CD4-positive, alpha-beta T cell (primary cell): ENCODE measurements around the gene KCTD15. TPM values are rescaled to one million over a fixed set of nuclear protein-coding genes. Genes with fewer than 3 reads are reported as not detected.

ENCODE experiments used
- ATAC-seq: fragments of 200-7000 bp; cut with Tn5 transposase; one replicate; pipeline ENCODE4 v1.10.0; 2022; ENCODE audit warnings: mild to moderate bottlenecking; ENCODE audit not compliant: poor library complexity
- CTCF ChIA-PET: fragments of 350-600 bp; sonication (Branson Sonifier 250); formaldehyde crosslinking; loops from one replicate; lab custom pipeline; 2021; ENCODE audit warnings: antibody characterized with exemption, inconsistent platforms; lab: Charles Lee
- POLR2A ChIA-PET: fragments of 350-600 bp; sonication (Branson Sonifier 250); formaldehyde crosslinking; loops from one replicate; lab custom pipeline; 2021; ENCODE audit warnings: antibody characterized with exemption, inconsistent platforms; lab: Charles Lee
- DNase-seq, 14 experiments: peaks; one replicate each; pipeline ENCODE4 v3.0.0-alpha.2; 2013 to 2020; ENCODE audit warnings: mixed read lengths in 2 of 14
- H3K27ac ChIP-seq, 2 donors: one replicate each; pipeline versions ENCODE4 v1.5.1 to v1.7.0; 2013; ENCODE audit warnings: low read length in 2 of 2, low read depth in 1 of 2, mild to moderate bottlenecking in 1 of 2
- H3K27me3 ChIP-seq, 2 experiments: 1 replicate in 1 of 2; 2 replicates in 1 of 2; pipeline versions ENCODE4 v1.6.1 to v1.7.0; 2013; ENCODE audit warnings: low read length in 2 of 2, control low read depth in 1 of 2, mild to moderate bottlenecking in 1 of 2, moderate library complexity in 1 of 2; ENCODE audit not compliant: insufficient read depth in 2 of 2, control insufficient read depth in 1 of 2
- H3K36me3 ChIP-seq: one replicate; pipeline ENCODE4 v1.6.1; 2013; ENCODE audit warnings: low read length, control low read depth; ENCODE audit not compliant: insufficient read depth
- H3K4me1 ChIP-seq: one replicate; pipeline ENCODE4 v1.6.1; 2013; ENCODE audit warnings: low read length, control low read depth; ENCODE audit not compliant: insufficient read depth
- H3K4me3 ChIP-seq: one replicate; pipeline ENCODE4 v1.5.1; 2013; ENCODE audit warnings: mild to moderate bottlenecking, low read length, moderate library complexity
- H3K9me3 ChIP-seq, 2 experiments: 1 replicate in 1 of 2; 2 replicates in 1 of 2; pipeline versions ENCODE4 v1.6.1 to v1.7.0; 2013; ENCODE audit warnings: low read length in 2 of 2, mild to moderate bottlenecking in 2 of 2, control low read depth in 1 of 2, moderate library complexity in 1 of 2; ENCODE audit not compliant: control insufficient read depth in 1 of 2, insufficient read depth in 1 of 2
- H3K27ac Mint-ChIP-seq: one replicate; pipeline ENCODE4 v1.8.0; 2020; ENCODE audit warnings: mixed read lengths
- H3K27me3 Mint-ChIP-seq: one replicate; pipeline ENCODE4 v1.8.0; 2021; ENCODE audit warnings: mixed read lengths
- H3K36me3 Mint-ChIP-seq: one replicate; pipeline ENCODE4 v1.8.0; 2021; ENCODE audit warnings: low read depth, mixed read lengths
- H3K4me1 Mint-ChIP-seq: one replicate; pipeline ENCODE4 v1.8.0; 2021; ENCODE audit warnings: low read depth, mixed read lengths
- H3K4me3 Mint-ChIP-seq: one replicate; pipeline ENCODE4 v1.8.0; 2020; ENCODE audit warnings: mild to moderate bottlenecking, mixed read lengths
- H3K9me3 Mint-ChIP-seq: one replicate; pipeline ENCODE4 v1.8.0; 2020; ENCODE audit warnings: mixed read lengths
- CTCF ChIP-seq: fragments of 200-600 bp; IDR thresholded peaks from one replicate; pipeline ENCODE4 v1.8.0; 2022; ENCODE audit warnings: antibody characterized with exemption, mild to moderate bottlenecking
- intact Hi-C, 2 experiments: fragments of 100-400 bp; cut with DNase I in 1 of 2; cut with micrococcal nuclease in 1 of 2; formaldehyde crosslinking; loops; one replicate each; pipeline versions ENCODE4 v1.15.1 to v1.9.0; 2023 to 2025; cut with DNase I, micrococcal nuclease
- polyA plus RNA-seq, 2 donors: library from polyadenylated mRNA; unstranded; fragments of 120-200 nt; gene quantifications; one replicate each; pipeline ENCODE4 v1.2.1, GENCODE V29; 2013
- total RNA-seq, 174 experiments: library from RNA in 2 of 174; stranded (reverse) in 2 of 174; gene quantifications; one replicate each; pipeline ENCODE4 v1.2.3 and lab custom pipeline; 2021 to 2026

The KCTD15 gene
- total RNA-seq (1 to 10 TPM; 3.6 to 3.9 TPM), total RNA-seq (lab: John Stamatoyannopoulos, UW) (2.0 to 25.8 (median 7.1) reads per million in 172 experiments)
- polyA plus RNA-seq (2013, experiment 1 of 2), result 8.1 TPM
- polyA plus RNA-seq (2013, experiment 2 of 2), result 9.2 TPM

- peaks cover 19 to 37% of the 10 kb centered on the region in 2 experiments for H3K27me3 ChIP-seq
- ChIA-PET CTCF (interaction anchor here (5.3 kb wide), 1 partner anchor 18 kb away, joined by 27 read pairs; no protein-coding TSS in a partner anchor), POLR2A (interaction anchor here (1.4 kb wide), 2 partner anchors 11 to 17 kb away, joined by 3 to 8 read pairs; no protein-coding TSS in a partner anchor)
- H3K9me3 ChIP-seq, result no peaks in the 10 kb centered on the region
- H3K4me3 Mint-ChIP-seq, result peak within 1 kb of the TSS; percentile 80
- no peaks in the 10 kb centered on the region for H3K36me3 ChIP-seq
- ATAC-seq, result no peak
- intact Hi-C loops, result loop anchor here in 1 of 2 experiments (5.0 kb wide), 1 partner anchor 351 kb away; no protein-coding TSS in a partner anchor
- H3K4me3 ChIP-seq, result peak within 1 kb of the TSS; percentile 58
- H3K27me3 Mint-ChIP-seq, result peaks cover 44% of the 10 kb centered on the region
- no peaks in the 10 kb centered on the region for H3K4me1 Mint-ChIP-seq
- no peaks in the 10 kb centered on the region for H3K36me3 Mint-ChIP-seq
- no peak within 1 kb of the TSS for H3K27ac ChIP-seq
- peaks cover 29% of the 10 kb centered on the region for H3K4me1 ChIP-seq
- peak in 3 of 14 experiments; percentile 15 to 55 (median 51) for DNase-seq
- TF ChIP-seq CTCF, result no peak
- no peak within 1 kb of the TSS for H3K27ac Mint-ChIP-seq
- no peaks in the 10 kb centered on the region for H3K9me3 Mint-ChIP-seq
These were observed at the start of gene KCTD15 for GRCh38 chr19:33796164-33796875. Gene KCTD15, plus strand, starts transcription at chr19:33796870. Its CDS starts 3,585 bp downstream, at chr19:33800455.

GRCh38 chr19:33747273-33747672 is 49.4 kb upstream of the KCTD15 start:
- H3K36me3 Mint-ChIP-seq, result no peaks in the 10 kb centered on the region
- DNase-seq, result no peak
- intact Hi-C loops, result no loop called here
- no peaks in the 10 kb centered on the region for H3K4me1 Mint-ChIP-seq
- peaks cover 1% of the 10 kb centered on the region for H3K9me3 Mint-ChIP-seq
- Histone ChIP-seq H3K4me3 (no peak overlapping the region), H3K4me1 (no peaks in the 10 kb centered on the region), H3K9me3 (no peaks in the 10 kb centered on the region), H3K27me3 (peaks cover 4 to 5% of the 10 kb centered on the region in 2 experiments), H3K36me3 (no peaks in the 10 kb centered on the region), H3K27ac (no peak overlapping the region)
- TF ChIP-seq CTCF, result no peak
- POLR2A ChIA-PET, result no interaction called here
- CTCF ChIA-PET, result no interaction called here
- no peak overlapping the region for H3K27ac Mint-ChIP-seq
- ATAC-seq, result no peak
- H3K27me3 Mint-ChIP-seq, result peaks cover 29% of the 10 kb centered on the region
- H3K4me3 Mint-ChIP-seq, result no peak overlapping the region

GRCh38 chr19:33748231-33748630 is 48.4 kb upstream of the KCTD15 start:
- Mint-ChIP-seq H3K36me3 (no peaks in the 10 kb centered on the region), H3K4me3 (no peak overlapping the region), H3K9me3 (no peaks in the 10 kb centered on the region), H3K4me1 (no peaks in the 10 kb centered on the region), H3K27ac (no peak overlapping the region), H3K27me3 (peaks cover 23% of the 10 kb centered on the region)
- Histone ChIP-seq H3K4me1 (no peaks in the 10 kb centered on the region), H3K36me3 (no peaks in the 10 kb centered on the region), H3K27ac (no peak overlapping the region), H3K27me3 (peaks cover 4 to 5% of the 10 kb centered on the region in 2 experiments), H3K4me3 (no peak overlapping the region), H3K9me3 (no peaks in the 10 kb centered on the region)
- ChIA-PET CTCF (no interaction called here), POLR2A (no interaction called here)
- DNase-seq (no peak), ATAC-seq (no peak)
- no peak for TF ChIP-seq CTCF
- intact Hi-C loops, result no loop called here
